Keratinocyte (primary cell): ENCODE data around the gene TAB2. TPM values are rescaled to one million over a fixed set of nuclear protein-coding genes. Genes with fewer than 3 reads are reported as not detected.

Experiments used
- DNase-seq: peaks from one replicate; pipeline ENCODE4 v3.0.0-alpha.2; 2011; ENCODE audit warnings: low read depth, missing footprints, low spot score
- FAIRE-seq: peaks from 2 replicates; lab custom pipeline; 2011; peaks lifted over from hg19 to GRCh38; lab: Jason Lieb, UNC
- H2AFZ ChIP-seq: 2 replicates; pipeline ENCODE4 v1.6.0; 2012; ENCODE audit warnings: low read length, control low read depth, inconsistent platforms; ENCODE audit not compliant: control insufficient read depth
- H3K27ac ChIP-seq: 2 replicates; pipeline ENCODE4 v1.5.1; 2011; ENCODE audit warnings: low read length; ENCODE audit not compliant: control insufficient read depth, insufficient read depth
- H3K27me3 ChIP-seq: 3 replicates; pipeline ENCODE4 v1.6.0; 2011; ENCODE audit warnings: low read length; ENCODE audit not compliant: control insufficient read depth, insufficient read depth; ENCODE audit errors: extremely low read depth
- H3K36me3 ChIP-seq, 2 experiments: 2 replicates in 1 of 2; 3 replicates in 1 of 2; pipeline ENCODE4 v1.5.1; 2011; ENCODE audit warnings: low read length in 2 of 2, mild to moderate bottlenecking in 1 of 2; ENCODE audit not compliant: control insufficient read depth in 2 of 2, insufficient read depth in 2 of 2; ENCODE audit errors: extremely low read depth in 1 of 2
- H3K4me1 ChIP-seq: 3 replicates; pipeline ENCODE4 v1.5.1; 2011; ENCODE audit warnings: low read length; ENCODE audit not compliant: control insufficient read depth, insufficient read depth; ENCODE audit errors: extremely low read depth
- H3K4me2 ChIP-seq: 3 replicates; pipeline ENCODE4 v1.6.0; 2011; ENCODE audit warnings: low read depth, low read length; ENCODE audit not compliant: control insufficient read depth, insufficient read depth; ENCODE audit errors: extremely low read depth
- H3K4me3 ChIP-seq, 3 experiments: fragments of 200-600 bp in 1 of 3; sonication (generic) in 1 of 3; 2 replicates in 2 of 3; 3 replicates in 1 of 3; pipeline ENCODE4 v1.5.1; 2011 to 2016; ENCODE audit warnings: low read length in 3 of 3, mild to moderate bottlenecking in 3 of 3, control low read depth in 2 of 3, inconsistent platforms in 1 of 3, low read depth in 1 of 3, mixed read lengths in 1 of 3, mixed run types in 1 of 3, moderate library complexity in 1 of 3; ENCODE audit not compliant: control insufficient read depth in 2 of 3, insufficient read depth in 2 of 3; ENCODE audit errors: extremely low read depth in 1 of 3
- H3K79me2 ChIP-seq: 2 replicates; pipeline ENCODE4 v1.6.0; 2012; ENCODE audit warnings: low read length; ENCODE audit not compliant: control insufficient read depth, insufficient read depth
- H3K9ac ChIP-seq: 3 replicates; pipeline ENCODE4 v1.6.0; 2011; ENCODE audit warnings: low read length; ENCODE audit not compliant: control insufficient read depth, insufficient read depth; ENCODE audit errors: extremely low read depth
- H3K9me1 ChIP-seq: 3 replicates; pipeline ENCODE4 v1.6.0; 2011; ENCODE audit warnings: low read length; ENCODE audit not compliant: control insufficient read depth, insufficient read depth; ENCODE audit errors: extremely low read depth
- H3K9me3 ChIP-seq: 2 replicates; pipeline ENCODE4 v1.5.1; 2012; ENCODE audit warnings: low read depth, low read length; ENCODE audit not compliant: control insufficient read depth
- H4K20me1 ChIP-seq: 3 replicates; pipeline ENCODE4 v1.6.0; 2011; ENCODE audit warnings: low read length; ENCODE audit not compliant: control insufficient read depth, insufficient read depth; ENCODE audit errors: extremely low read depth
- CTCF ChIP-seq, 3 experiments: IDR thresholded peaks in 1 of 3; conservative IDR thresholded peaks in 1 of 3; optimal IDR thresholded peaks in 1 of 3; 2 replicates in 2 of 3; 3 replicates in 1 of 3; pipeline versions ENCODE3 to v1.5.1; 2011; ENCODE audit warnings: low read length in 3 of 3, mild to moderate bottlenecking in 3 of 3, moderate library complexity in 2 of 3, control low read depth in 1 of 3, inconsistent platforms in 1 of 3; ENCODE audit not compliant: insufficient read depth in 2 of 3; ENCODE audit errors: extremely low read depth in 1 of 3
- EZH2 ChIP-seq: IDR thresholded peaks from one replicate; pipeline ENCODE4 v1.6.1; 2012; ENCODE audit warnings: inconsistent platforms, mild to moderate bottlenecking, low read length, moderate library complexity
- dilution Hi-C: fragments of 300-500 bp; cut with MboI; formaldehyde crosslinking; loops from one replicate; pipeline ENCODE4 v1.7.0; 2020; ENCODE audit warnings: low sequenced_read_pairs; ENCODE audit not compliant: extremely low pct_ligation_motif_present
- polyA plus RNA-seq, 5 experiments: library from polyadenylated mRNA; depleted of rRNA in 3 of 5; stranded (reverse) in 3 of 5; stranded (forward) in 1 of 5; unstranded in 1 of 5; fragments of >200 nt; gene quantifications; 1 replicate in 1 of 5; 2 replicates in 3 of 5; 3 replicates in 1 of 5; pipeline versions ENCODE4 v1.2.1 to v1.2.3, GENCODE V29; 2011 to 2012; ENCODE audit warnings: missing spikeins in 2 of 5, low read depth in 1 of 5, low replicate concordance in 1 of 5

Gene TAB2
- polyA plus RNA-seq, 1 donor (not counting 4 experiments of a cell fraction or from before 2014, with no cell fraction given) = 47.5 TPM

GRCh38 chr6:149334682-149335160, 17.2 kb downstream of the TAB2 start:
- Histone ChIP-seq H3K4me1 (peaks cover 52% of the 10 kb centered on the region), H4K20me1 (no peaks in the 10 kb centered on the region)

GRCh38 chr6:149335924-149336608, 18.6 kb downstream of the TAB2 start:
- H3K4me3 ChIP-seq = peak overlapping the region; percentile 1 to 41 (median 32)
- H3K4me2 ChIP-seq = peak overlapping the region; percentile 87
- DNase-seq (peak; percentile 65), FAIRE-seq (peak; percentile 83)
- dilution Hi-C loops = no loop called here
- no peaks in the 10 kb centered on the region for H4K20me1 ChIP-seq
- no peaks in the 10 kb centered on the region for H3K9me3 ChIP-seq
- H3K9ac ChIP-seq = peak overlapping the region; percentile 26
- H3K27me3 ChIP-seq = no peaks in the 10 kb centered on the region
- H3K27ac ChIP-seq = peak overlapping the region; percentile 83
- no peak overlapping the region for H2AFZ ChIP-seq
- H3K79me2 ChIP-seq = peaks cover 83% of the 10 kb centered on the region
- H3K36me3 ChIP-seq = no peaks in the 10 kb centered on the region
- peaks cover 5% of the 10 kb centered on the region for H3K9me1 ChIP-seq
- peaks cover 52% of the 10 kb centered on the region for H3K4me1 ChIP-seq
- TF ChIP-seq EZH2 (no peak), CTCF (optimal IDR thresholded peaks at IDR 0.05 in 1 of 3, IDR thresholded peaks at IDR 0.05 in 1 of 3, conservative IDR thresholded peaks at IDR 0.05 in 1 of 3; ENCODE audit: extremely low read depth in 1 of 3, insufficient read depth in 2 of 3, low read length in 3 of 3) (no peak)

More at GRCh38 chr6:149334682-149335160, 17.2 kb downstream of the TAB2 start:
- Histone ChIP-seq H3K9me1 (peaks cover 5% of the 10 kb centered on the region), H3K9ac (no peak overlapping the region), H3K4me2 (peak overlapping the region; percentile 87), H3K27me3 (no peaks in the 10 kb centered on the region), H2AFZ (no peak overlapping the region), H3K27ac (peak overlapping the region; percentile 83), H3K9me3 (no peaks in the 10 kb centered on the region), H3K36me3 (no peaks in the 10 kb centered on the region), H3K79me2 (peaks cover 85% of the 10 kb centered on the region), H3K4me3 (peak overlapping the region in 2 of 3 experiments; percentile 15 to 22)
- no peak for DNase-seq
- no peak for TF ChIP-seq CTCF (optimal IDR thresholded peaks at IDR 0.05 in 1 of 3, IDR thresholded peaks at IDR 0.05 in 1 of 3, conservative IDR thresholded peaks at IDR 0.05 in 1 of 3; ENCODE audit: extremely low read depth in 1 of 3, insufficient read depth in 2 of 3, low read length in 3 of 3)
- no peak for TF ChIP-seq EZH2
- dilution Hi-C loops = no loop called here
- peak; percentile 71 for FAIRE-seq
